RWPE2 (cell line): Measurements from ENCODE around the gene SYT9.

Experiments used
- ATAC-seq: fragments of 200-7000 bp; cut with Tn5 transposase; 3 replicates; pipeline ENCODE4 v1.9.1; 2021; ENCODE audit warnings: low read depth
- DNase-seq: peaks from one replicate; pipeline ENCODE4 v3.0.0-alpha.2; 2020; ENCODE audit warnings: low spot score
- H3K27ac ChIP-seq: fragments of 450-650 bp; 2 replicates; pipeline ENCODE4 v1.5.1; 2017; ENCODE audit warnings: mild to moderate bottlenecking; ENCODE audit not compliant: poor library complexity, severe bottlenecking
- H3K27me3 ChIP-seq: fragments of 250-450 bp; sonication (Bioruptor Pico); 2 replicates; pipeline ENCODE4 v1.5.1; 2021; ENCODE audit warnings: mild to moderate bottlenecking, moderate library complexity; ENCODE audit not compliant: insufficient read depth, poor library complexity, severe bottlenecking
- H3K36me3 ChIP-seq: fragments of 250-450 bp; sonication (Bioruptor Pico); 2 replicates; pipeline ENCODE4 v1.5.1; 2020; ENCODE audit warnings: low read depth, mild to moderate bottlenecking, moderate library complexity
- H3K4me1 ChIP-seq: fragments of 250-450 bp; sonication (Bioruptor Pico); 2 replicates; pipeline ENCODE4 v1.5.1; 2021; ENCODE audit warnings: mild to moderate bottlenecking, moderate library complexity; ENCODE audit not compliant: insufficient read depth, poor library complexity, severe bottlenecking
- H3K4me3 ChIP-seq: fragments of 250-450 bp; sonication (Bioruptor Pico); 2 replicates; pipeline ENCODE4 v1.5.1; 2021; ENCODE audit warnings: mild to moderate bottlenecking, moderate library complexity; ENCODE audit not compliant: severe bottlenecking
- H3K9me3 ChIP-seq: fragments of 250-450 bp; sonication (Bioruptor Pico); 2 replicates; pipeline ENCODE4 v1.5.1; 2021; ENCODE audit warnings: mild to moderate bottlenecking, moderate library complexity; ENCODE audit not compliant: severe bottlenecking
- TF ChIP-seq, protein P1 (sequence below): fragments of 450-650 bp; IDR thresholded peaks from one replicate; pipeline ENCODE4 v1.5.1; 2017; ENCODE audit warnings: mild to moderate bottlenecking, moderate library complexity; ENCODE audit not compliant: poor library complexity, severe bottlenecking

The SYT9 gene

DNA sequence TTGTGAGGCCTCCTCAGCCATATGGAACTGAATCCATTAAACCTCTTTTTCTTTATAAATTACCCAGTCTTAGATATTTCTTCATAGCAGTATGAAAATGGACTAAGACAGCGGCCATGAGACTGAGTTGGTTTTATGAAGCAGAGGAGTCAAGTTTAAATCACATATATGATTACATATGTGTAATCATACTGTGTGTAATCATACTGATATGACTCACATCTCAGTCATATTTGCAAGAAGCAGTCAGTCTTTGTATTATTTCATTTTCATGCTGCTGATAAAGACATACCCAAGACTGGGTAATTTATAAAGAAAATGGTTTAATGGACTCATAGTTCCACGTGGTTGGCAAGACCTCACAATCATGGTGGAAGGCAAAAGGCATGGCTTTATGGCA is 89.8 kb downstream of the SYT9 start:
- TF ChIP-seq, protein P1, sequence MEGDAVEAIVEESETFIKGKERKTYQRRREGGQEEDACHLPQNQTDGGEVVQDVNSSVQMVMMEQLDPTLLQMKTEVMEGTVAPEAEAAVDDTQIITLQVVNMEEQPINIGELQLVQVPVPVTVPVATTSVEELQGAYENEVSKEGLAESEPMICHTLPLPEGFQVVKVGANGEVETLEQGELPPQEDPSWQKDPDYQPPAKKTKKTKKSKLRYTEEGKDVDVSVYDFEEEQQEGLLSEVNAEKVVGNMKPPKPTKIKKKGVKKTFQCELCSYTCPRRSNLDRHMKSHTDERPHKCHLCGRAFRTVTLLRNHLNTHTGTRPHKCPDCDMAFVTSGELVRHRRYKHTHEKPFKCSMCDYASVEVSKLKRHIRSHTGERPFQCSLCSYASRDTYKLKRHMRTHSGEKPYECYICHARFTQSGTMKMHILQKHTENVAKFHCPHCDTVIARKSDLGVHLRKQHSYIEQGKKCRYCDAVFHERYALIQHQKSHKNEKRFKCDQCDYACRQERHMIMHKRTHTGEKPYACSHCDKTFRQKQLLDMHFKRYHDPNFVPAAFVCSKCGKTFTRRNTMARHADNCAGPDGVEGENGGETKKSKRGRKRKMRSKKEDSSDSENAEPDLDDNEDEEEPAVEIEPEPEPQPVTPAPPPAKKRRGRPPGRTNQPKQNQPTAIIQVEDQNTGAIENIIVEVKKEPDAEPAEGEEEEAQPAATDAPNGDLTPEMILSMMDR: no peak
- no peaks in the 10 kb centered on the region for H3K4me1 ChIP-seq
- no peaks in the 10 kb centered on the region for H3K36me3 ChIP-seq
- no peak overlapping the region for H3K4me3 ChIP-seq
- DNase-seq (no peak), ATAC-seq (no peak)
- no peak overlapping the region for H3K27ac ChIP-seq
- no peaks in the 10 kb centered on the region for H3K27me3 ChIP-seq
- no peaks in the 10 kb centered on the region for H3K9me3 ChIP-seq

DNA sequence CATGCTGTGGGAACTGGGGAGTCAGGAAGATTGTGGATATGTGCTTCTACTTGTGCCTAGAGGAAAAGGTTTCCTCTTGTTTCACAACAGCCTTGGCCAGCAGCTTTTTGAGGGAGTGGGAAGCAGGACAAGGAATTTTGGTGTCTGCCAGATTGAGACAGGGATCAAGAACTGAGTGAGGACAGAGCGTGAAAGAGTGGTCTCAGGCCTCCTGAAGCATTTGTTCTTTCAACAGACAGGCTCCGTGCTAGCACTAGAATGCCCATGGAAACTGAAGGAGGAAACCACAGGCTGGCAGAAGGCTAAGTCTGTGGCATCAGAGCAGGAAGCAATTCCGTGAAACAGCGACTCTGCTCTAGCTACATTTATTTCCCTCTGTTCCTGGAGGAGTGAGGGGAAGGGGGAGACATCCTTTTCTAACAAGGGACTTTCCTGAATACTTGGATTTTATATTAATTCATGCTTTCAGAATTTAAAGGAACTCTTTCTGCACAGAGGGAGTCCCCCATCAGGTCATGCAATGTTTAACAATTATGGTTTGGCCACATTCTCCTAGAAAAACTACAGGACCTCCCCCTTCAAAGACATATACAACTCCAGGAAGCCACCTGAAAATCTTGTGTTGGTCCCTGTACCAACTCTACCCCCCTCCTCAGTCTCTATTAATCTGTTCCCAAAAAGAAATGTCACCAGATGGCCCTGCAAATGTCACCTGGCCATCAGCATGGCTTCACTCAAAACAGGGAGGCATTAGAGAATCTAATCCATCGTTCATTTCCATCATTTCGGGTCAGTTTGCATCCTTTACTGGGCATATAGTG is 96.1 kb downstream of the SYT9 start:
- H3K9me3 ChIP-seq: no peaks in the 10 kb centered on the region
- H3K4me1 ChIP-seq: no peaks in the 10 kb centered on the region
- ATAC-seq: no peak
- TF ChIP-seq, protein P1: no peak
- H3K27ac ChIP-seq: no peak overlapping the region
- no peak overlapping the region for H3K4me3 ChIP-seq
- DNase-seq: no peak
- H3K36me3 ChIP-seq: no peaks in the 10 kb centered on the region
- H3K27me3 ChIP-seq: no peaks in the 10 kb centered on the region

DNA sequence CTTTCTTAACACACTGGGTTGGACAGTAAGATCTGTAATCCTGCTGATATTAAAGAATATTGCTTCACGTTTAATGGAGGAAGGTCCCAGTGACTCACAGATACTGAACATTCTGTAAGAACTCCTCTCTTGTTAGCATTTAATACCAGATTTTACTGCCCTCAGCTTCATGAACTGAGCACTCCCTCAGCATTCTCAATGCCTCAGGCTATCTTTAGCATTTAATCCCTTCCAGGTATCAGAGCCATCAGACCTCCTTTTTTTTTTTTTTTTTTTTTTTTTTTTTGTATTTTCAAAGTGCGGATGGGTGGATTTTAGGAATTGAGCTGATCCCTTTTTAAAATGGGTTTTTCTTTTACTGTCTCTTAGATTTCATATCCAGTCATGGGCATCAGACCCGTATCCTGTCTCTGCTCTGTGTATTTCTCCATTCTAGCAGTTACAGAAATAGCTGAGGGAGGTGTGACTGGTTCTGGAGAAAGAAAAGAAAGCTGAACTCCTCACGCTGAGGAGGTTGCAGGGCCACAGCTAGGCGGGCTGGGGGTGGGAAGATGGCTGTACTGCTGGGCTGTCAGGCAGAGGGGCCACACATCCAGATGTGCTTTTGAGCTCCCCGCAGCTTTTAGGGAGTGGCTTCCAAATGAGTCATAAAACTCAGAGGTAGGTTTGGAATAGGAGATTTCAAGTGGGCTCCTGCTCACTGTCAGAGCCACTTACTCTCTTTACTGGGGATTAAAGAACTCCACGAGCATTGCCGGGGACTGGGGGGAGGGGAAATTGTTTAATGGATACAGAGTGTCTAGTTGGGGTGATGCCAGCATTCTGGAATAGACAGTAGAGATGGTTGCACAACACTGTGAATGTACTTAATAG is 97.0 kb downstream of the SYT9 start:
- no peaks in the 10 kb centered on the region for H3K9me3 ChIP-seq
- no peaks in the 10 kb centered on the region for H3K36me3 ChIP-seq
- ATAC-seq (peak; percentile 40; the same call in 2 of the 3 replicates), DNase-seq (no peak)
- H3K4me1 ChIP-seq: no peaks in the 10 kb centered on the region
- no peak overlapping the region for H3K27ac ChIP-seq
- no peak overlapping the region for H3K4me3 ChIP-seq
- TF ChIP-seq, protein P1: no peak
- H3K27me3 ChIP-seq: no peaks in the 10 kb centered on the region

DNA sequence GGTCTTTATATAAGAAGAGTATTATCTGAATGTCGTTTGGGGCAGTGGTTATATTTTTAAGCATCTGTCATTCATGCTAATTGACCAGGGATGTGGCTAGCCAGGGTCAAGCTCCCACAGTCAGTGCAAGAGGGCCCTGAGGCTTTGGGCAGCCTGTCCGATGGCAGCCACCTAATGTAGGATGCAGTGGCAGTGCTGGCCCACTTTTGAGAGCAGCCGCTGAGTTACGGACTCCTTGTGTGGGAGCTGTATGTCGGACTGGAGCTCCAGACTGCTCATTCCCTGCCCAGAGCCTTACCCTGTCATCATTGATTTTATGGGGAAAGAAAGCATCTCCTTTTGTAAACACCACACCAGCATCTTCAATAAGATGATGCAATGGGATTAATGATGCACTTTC is 99.5 kb downstream of the SYT9 start:
- ATAC-seq: no peak
- DNase-seq: no peak
- H3K4me3 ChIP-seq: no peak overlapping the region
- no peak overlapping the region for H3K27ac ChIP-seq
- H3K4me1 ChIP-seq: no peaks in the 10 kb centered on the region
- no peaks in the 10 kb centered on the region for H3K36me3 ChIP-seq
- no peaks in the 10 kb centered on the region for H3K27me3 ChIP-seq
- TF ChIP-seq, protein P1: no peak
- no peaks in the 10 kb centered on the region for H3K9me3 ChIP-seq
